Measurements from ENCODE around the gene ST6GALNAC2.
A peak's percentile ranks its signal among the peaks of the same experiment; 100 is the strongest.
"Not testable (repeated sequence)": the region's sequence is repeated elsewhere in the genome, so short reads cannot be mapped to it uniquely, and the experiment has no call there.

The ST6GALNAC2 gene

DNA sequence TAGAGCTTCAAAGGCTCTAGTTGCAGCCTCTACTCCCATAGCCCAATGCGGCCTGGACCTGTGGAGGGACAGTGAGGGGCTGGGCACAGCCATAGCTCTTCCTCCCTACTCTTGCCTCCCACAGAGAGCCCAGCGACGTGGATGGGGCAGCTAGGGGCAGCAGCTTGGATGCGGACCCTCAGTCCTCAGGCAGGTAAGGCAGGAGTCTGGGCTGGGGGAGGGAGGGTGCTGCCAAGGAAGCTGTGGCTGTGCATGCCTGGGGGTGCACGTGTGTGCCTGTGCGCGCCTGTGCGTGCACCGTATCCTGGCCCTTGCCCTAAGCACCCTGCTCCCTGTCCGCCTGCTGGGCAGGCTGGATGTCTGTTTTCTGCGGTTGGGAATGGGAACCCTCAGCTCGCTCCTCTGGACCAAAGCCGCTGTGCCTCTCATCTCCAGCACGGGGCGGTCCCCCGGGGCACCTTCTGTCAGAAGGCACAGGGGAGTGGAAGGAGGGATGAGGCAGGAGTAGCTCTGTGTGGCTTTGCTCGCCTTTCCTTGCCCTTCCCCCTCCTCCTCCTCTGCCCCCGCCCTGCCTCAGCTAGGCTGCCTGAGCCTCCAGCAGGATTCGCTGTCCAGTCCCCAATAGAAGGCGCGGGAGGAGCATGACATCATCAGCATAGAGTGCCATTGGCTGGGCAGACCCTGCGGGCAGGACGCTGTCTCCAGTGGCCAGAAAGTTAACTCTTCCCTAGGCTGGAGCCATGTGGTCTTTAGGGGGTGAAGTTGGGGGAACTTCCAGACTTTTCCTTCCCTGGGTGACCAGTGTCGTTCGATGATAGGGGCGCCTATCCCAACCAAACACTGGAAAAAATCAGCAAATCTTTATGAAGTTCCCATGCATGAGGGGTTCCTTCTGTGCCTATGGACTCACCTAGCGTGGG, 45.0 kb downstream of the ST6GALNAC2 start:
- DNase-seq (ENCODE audit: low read depth in 2 of 2), result peak; percentile 75 to 80

GRCh38 chr17:76539631-76540271, 45.9 kb downstream of the ST6GALNAC2 start, which contains the start of gene PRCD:
Gene PRCD, plus strand, starts transcription at chr17:76540044. Its CDS starts 98 bp downstream, at chr17:76540142.
- no peak for DNase-seq (ENCODE audit: low read depth in 2 of 2)

GRCh38 chr17:76538941-76539570, 46.6 kb downstream of the ST6GALNAC2 start:
- no peak for DNase-seq (ENCODE audit: low read depth in 2 of 2)

DNA sequence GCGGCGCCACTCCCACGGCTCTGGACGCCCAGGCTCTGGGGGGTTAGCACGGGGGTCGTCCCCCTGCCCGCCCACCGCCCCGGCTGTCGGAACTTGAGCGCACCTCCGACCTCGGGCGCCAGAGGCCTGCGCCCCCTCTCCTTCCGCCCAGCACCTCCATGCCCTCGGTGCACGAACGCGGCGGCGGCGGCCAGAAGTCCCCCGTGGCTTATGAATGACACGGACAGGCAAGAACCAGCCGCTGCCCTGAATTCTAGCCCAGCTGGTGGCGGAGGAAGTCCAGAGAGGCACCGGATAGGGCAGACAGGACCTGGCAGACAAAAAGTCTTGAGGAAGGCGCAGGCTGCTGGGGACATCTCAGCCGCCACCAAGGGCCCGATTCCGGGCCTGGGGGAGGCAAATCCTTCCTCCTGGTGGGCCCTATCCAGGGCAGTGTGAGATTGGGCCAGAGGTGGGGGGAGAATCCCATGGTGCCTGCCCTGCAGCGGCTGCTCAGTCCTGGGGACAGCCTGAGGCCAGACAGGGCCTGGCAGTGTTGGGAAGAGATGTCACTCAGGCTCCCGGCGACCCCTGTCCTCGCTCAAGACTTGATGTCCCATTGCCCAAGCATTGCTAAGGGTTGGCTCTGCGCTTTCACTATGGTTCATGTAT, 47.3 kb downstream of the ST6GALNAC2 start:
- no peak for DNase-seq (ENCODE audit: low read depth in 2 of 2)

GRCh38 chr17:76537578-76538280, 47.9 kb downstream of the ST6GALNAC2 start, which contains the start of gene CYGB:
Gene CYGB, minus strand, starts transcription at chr17:76537709. Its CDS starts 167 bp downstream, at chr17:76537542.
- no peak for DNase-seq (ENCODE audit: low read depth in 2 of 2)

- DNase-seq (ENCODE audit: low read depth in 2 of 2), result no peak
These were observed 48.4 kb downstream of the ST6GALNAC2 start for GRCh38 chr17:76537288-76537577.

DNA sequence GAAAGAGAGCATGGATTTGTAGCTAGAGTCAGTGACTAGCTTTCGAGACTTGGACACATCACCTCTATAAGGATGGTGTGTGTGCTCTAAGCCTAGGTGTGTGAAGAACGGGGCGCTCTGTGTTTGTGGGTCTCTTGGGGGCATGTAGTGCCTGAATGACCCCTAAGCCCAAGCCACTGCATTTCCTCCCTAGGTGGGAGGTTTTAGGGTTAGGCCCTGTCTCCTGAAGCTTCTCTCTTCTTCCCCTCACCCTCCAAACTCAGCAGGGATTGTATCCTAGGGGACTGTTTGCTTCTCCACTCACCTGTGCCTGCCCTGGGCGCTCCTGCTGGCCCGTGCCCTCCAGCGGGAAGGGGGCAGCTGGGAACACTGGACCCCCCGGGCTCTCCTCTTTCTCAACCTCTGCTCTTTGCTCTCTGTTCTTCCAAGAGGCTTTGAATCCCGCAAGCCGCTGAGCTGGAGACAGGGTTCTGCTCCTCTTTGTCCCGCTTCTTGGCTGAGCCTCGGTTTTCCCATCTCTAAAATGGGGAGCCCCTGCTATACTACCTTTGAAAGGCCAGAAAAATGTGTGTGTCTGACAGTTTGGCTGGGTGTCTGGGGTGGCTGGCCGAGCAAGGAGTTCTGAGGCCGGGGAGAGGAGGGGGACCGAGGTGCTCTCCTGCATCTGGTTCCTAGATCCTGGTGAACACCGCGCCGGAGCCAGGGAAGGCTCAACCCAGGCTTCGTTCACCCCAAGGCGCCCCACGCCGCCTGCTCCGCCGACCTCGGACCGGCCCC, 49.0 kb downstream of the ST6GALNAC2 start:
- DNase-seq (ENCODE audit: low read depth in 2 of 2), result no peak

- no peak for DNase-seq (ENCODE audit: low read depth in 2 of 2)
These were observed 49.7 kb downstream of the ST6GALNAC2 start for GRCh38 chr17:76535788-76536510.

DNA sequence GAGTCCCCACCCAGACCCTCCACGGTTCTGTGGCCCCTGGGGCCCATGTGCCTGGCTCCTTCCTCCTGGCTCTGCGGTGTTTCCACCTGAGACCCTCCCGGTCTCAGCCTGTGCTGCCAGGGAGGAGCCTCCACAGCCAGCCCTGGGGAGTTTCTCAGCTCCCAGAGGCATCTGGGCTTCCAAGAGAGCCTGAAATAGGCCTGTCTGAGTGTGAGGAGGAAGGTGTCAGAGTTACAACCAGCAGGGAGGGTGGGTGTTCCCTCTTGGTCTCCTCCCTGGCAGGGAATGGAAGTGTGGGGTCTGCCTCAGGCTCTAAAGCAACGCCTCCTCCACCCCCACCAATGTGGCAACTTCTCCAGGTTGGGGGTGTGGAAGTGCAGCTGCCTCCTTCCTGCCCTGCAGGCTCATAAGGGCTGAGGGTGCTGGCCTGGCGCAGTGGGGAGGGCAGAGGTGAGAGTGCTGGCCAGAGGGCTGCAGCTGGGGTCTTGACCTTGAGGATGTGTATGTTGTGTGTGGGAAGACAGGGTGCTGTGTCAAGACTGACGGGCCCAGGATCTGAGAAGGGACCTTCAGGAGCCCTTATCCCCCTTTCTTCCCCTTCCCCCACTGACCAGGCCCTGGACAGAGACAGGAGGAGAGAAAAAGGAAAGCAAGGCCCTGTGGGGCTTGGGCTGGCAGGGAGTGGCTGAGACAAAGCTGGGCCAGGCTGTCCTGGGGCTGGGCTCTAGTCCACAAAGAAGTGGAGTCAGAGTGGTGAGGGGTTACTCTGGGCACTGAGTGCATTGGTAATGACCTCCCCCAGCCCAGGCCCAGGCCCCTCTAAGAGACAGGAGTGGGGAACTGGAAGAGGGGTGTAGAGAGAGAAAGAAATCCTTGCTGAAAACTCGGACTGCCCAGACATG, 50.6 kb downstream of the ST6GALNAC2 start:
- no peak for DNase-seq (ENCODE audit: low read depth in 2 of 2)

DNA sequence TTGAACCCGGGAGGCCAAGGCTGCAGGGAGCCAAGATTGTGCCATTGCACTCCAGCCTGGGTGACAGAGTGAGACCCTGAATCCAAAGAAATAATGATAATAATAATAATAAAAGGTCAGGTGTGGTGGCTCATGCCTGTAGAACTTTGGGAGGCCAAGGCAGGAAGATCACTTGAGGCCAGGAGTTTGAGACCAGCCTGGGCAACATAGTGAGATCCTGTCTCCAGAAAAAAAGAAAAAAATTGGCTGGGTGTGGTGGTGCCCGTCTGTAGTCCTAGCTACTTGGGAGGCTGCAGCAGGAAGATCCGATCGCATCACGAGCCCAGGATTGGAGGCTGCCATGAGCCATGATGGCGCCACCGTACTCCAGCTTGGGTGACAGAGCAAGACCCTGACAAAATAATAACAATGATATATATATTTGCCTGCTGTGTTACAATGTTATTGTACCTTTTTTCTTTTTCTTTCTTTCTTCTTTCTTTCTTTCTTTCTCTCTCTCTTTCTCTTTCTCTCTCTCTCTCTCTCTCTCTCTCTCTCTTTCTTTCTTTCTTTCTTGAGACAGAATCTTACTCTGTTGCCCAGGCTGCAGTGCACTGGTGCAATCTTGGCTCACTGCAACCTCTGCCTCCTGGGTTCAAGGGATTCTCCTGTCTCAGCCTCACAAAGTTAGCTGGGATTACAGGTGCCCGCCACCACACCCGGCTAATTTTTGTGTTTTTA, 51.9 kb downstream of the ST6GALNAC2 start:
- DNase-seq (ENCODE audit: low read depth in 2 of 2), result not testable (repeated sequence)

GRCh38 chr17:76532072-76532651, 53.5 kb downstream of the ST6GALNAC2 start:
- no peak for DNase-seq (ENCODE audit: low read depth in 2 of 2)

GRCh38 chr17:76531486-76532038, 54.1 kb downstream of the ST6GALNAC2 start:
- no peak for DNase-seq (ENCODE audit: low read depth in 2 of 2)

DNA sequence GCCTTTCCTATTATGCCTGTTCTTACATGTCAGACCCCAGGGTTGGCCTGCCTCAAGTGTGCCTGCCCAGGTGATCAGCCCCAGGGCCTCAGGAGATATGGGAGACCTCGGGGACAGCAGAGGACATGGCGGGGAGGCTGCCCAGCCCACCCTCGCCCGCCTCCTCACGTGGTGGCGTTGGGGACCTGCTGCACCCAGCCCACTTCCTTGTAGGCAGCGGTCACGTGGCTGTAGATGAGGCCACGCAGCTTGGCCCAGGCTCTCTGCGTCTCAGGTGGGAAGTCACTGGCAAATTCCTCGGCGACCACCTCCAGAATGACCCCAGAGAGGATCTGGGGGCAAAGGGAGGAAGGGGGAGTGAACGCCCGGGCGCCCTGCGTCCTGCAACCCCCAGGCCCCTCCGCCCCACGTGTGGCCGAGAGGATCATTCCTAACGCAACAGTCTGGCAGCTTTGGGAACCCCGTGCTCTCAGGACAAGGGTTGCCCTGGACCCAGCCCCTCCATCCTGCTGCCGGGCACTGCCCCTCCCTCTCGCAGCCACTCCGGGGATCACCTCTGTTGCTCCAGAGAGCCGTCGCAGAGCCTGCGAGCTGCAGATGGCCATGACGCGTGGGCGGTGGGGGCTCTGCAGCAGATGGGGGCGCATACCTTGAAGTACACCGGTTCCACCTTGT, 54.7 kb downstream of the ST6GALNAC2 start:
- no peak for DNase-seq (ENCODE audit: low read depth in 2 of 2)

DNA sequence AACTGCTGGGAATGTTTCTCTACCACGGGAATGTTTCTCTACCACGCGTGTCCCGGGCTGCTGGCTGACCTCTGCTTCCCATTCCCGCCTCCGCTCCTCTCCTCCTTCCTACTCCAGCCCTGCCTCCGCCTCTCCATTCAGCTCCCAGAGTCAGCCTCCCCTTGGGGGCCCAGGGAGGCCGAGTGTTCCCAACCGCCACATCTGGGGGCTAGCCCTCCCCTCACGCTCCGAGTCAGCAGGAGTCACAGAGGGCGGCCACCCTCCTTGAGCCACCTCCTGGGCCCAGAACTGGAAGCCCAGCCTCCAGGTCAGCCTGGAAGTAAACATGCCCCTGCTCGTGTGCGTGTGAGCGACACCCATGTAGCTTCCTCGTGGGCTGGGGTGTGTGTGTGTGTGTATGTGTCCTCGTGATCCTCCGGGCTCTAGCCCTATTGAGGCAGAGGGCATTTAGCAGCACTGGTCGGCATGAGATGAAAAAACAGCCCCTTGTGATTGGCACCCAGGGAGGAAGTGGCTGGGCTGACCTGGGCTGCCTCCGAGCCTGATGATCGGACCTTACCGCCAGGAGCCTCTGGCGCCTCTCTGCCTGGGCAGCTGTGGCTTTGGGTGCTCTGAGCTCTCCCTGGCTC, 55.5 kb downstream of the ST6GALNAC2 start:
- DNase-seq (ENCODE audit: low read depth in 2 of 2), result no peak

GRCh38 chr17:76529224-76530094, 56.2 kb downstream of the ST6GALNAC2 start:
- no peak for DNase-seq (ENCODE audit: low read depth in 2 of 2)
